ENCODE measurements around the gene BRINP1.

The BRINP1 gene

GRCh38 chr9:119366909-119367682 is 2.1 kb downstream of the BRINP1 start:
- no peak for DNase-seq (ENCODE audit: low read depth)
- H3K4me3 ChIP-seq (ENCODE audit: low read depth, low read length): no peak overlapping the region
- TF ChIP-seq, protein P1, sequence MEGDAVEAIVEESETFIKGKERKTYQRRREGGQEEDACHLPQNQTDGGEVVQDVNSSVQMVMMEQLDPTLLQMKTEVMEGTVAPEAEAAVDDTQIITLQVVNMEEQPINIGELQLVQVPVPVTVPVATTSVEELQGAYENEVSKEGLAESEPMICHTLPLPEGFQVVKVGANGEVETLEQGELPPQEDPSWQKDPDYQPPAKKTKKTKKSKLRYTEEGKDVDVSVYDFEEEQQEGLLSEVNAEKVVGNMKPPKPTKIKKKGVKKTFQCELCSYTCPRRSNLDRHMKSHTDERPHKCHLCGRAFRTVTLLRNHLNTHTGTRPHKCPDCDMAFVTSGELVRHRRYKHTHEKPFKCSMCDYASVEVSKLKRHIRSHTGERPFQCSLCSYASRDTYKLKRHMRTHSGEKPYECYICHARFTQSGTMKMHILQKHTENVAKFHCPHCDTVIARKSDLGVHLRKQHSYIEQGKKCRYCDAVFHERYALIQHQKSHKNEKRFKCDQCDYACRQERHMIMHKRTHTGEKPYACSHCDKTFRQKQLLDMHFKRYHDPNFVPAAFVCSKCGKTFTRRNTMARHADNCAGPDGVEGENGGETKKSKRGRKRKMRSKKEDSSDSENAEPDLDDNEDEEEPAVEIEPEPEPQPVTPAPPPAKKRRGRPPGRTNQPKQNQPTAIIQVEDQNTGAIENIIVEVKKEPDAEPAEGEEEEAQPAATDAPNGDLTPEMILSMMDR (IDR thresholded peaks at IDR 0.05; ENCODE audit: low read depth, low read length, missing control alignments): no peak

DNA sequence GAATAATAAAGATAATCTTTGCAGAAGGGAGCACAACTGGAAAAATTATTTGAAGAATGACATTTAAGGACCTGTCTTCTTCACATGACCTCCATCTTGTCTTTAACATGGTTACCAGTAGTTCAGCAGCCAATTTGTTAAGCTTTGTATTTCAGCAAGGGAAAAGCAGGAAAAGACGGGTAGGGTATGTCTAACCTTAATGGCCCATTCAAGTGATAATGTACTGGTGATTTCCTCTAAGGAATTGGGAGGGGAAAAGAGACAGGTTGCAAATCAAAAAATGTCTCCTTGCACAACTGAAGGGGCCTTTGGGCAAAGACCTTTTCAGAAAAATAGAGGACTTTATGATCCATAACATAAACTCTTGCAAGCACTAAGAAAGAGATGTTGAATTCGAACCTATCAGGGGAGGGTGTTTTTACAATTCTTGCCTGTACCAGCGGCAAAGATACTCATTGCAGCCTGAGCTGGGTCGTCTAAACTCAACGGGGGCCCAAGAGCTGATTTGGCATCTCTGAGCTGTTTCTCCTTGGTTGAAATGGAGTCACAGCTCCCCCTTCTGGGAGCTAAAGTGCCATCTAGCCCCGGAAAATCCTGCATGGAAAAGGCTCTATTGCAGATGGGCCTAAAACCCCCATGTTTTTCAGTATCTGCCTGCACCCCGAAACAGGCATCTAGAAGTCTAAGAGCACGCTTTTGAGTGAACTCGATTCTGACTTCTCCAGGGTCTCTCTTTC is 3.8 kb downstream of the BRINP1 start:
- TF ChIP-seq, protein P1 (IDR thresholded peaks at IDR 0.05; ENCODE audit: low read depth, low read length, missing control alignments): peak; percentile 61
- DNase-seq (ENCODE audit: low read depth): no peak
- no peak overlapping the region for H3K4me3 ChIP-seq (ENCODE audit: low read depth, low read length)

DNA sequence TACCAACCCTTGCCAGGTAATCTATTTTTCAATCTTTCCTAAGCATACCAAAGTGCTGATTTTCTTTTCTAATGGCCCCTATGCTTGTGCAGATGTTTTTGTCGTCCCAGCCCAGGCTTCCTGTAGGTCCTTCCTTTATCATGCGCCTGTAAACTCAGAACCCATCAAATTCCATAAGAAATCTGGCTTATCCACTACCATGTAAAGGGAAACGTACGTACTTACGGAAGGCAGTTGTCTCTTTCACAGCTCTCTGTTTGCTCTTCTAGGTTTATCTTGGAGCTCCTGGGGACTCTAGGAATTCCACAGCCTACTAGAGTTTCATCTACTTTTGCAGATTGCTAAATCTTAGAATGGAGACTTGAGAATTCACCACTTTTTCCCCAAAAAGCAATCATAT is 9.0 kb downstream of the BRINP1 start:
- TF ChIP-seq, protein P1 (IDR thresholded peaks at IDR 0.05; ENCODE audit: low read depth, low read length, missing control alignments): no peak
- H3K4me3 ChIP-seq (ENCODE audit: low read depth, low read length): no peak overlapping the region
- DNase-seq (ENCODE audit: low read depth): no peak

DNA sequence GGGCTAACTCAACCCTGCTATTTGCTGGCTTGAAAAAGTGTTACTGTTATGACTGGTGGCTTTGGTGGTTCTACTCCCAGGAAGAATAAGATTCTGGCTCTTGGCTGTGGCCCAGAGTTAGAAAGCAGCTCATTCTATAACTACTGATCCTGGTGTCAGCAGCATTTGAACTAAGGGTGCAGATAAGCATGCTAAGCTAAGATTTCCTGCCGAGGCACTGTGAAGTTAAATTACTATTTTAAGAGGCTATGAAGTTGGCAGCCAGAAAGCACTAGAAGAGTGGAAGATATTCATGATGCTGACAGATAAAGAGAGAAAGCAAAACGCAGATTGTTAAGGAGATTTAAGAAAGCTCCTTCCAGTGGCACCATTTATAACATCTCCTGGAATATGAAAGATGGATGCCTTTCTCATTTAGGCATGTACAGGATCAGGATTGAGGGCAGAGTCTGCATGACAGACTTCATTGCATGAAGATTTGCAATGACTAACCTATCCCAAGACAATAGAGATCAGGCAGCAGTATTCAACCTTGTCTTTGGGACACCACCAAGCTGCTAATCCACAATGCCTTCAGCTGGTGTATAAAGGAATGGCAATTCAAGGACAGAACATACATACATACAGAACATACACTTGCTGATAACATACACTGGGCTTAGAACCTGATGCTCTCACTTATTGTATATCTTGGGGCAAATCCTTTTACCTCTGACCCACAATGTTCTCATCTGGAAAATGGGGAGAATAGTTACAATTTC is 11.7 kb downstream of the BRINP1 start:
- TF ChIP-seq, protein P1 (IDR thresholded peaks at IDR 0.05; ENCODE audit: low read depth, low read length, missing control alignments): no peak
- DNase-seq (ENCODE audit: low read depth): no peak
- H3K4me3 ChIP-seq (ENCODE audit: low read depth, low read length): no peak overlapping the region

DNA sequence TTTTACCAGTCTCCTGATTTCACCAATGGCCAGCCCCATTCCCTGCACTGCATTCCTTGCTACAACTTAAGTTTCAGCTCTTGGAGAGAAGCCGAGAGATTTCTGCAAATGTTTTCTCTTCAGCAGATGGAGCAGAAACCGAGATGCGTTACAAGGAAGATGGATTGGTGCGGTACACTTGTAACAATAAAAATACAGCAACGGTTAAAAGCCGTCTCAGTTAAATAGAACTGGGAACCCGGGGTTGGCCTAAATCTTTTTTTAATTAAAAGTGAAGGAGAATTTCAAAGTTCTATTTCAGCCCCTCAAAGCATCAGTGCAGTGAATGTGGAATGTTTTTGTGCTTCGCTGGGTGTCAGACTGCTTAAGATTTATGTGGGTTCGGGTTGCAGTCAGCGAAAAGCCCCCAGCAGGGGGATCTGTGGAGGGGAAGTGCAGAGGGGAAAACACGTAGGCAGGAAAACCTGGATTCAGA is 19.8 kb downstream of the BRINP1 start:
- no peak for DNase-seq (ENCODE audit: low read depth)
- TF ChIP-seq, protein P1 (IDR thresholded peaks at IDR 0.05; ENCODE audit: low read depth, low read length, missing control alignments): no peak
- H3K4me3 ChIP-seq (ENCODE audit: low read depth, low read length): no peak overlapping the region

DNA sequence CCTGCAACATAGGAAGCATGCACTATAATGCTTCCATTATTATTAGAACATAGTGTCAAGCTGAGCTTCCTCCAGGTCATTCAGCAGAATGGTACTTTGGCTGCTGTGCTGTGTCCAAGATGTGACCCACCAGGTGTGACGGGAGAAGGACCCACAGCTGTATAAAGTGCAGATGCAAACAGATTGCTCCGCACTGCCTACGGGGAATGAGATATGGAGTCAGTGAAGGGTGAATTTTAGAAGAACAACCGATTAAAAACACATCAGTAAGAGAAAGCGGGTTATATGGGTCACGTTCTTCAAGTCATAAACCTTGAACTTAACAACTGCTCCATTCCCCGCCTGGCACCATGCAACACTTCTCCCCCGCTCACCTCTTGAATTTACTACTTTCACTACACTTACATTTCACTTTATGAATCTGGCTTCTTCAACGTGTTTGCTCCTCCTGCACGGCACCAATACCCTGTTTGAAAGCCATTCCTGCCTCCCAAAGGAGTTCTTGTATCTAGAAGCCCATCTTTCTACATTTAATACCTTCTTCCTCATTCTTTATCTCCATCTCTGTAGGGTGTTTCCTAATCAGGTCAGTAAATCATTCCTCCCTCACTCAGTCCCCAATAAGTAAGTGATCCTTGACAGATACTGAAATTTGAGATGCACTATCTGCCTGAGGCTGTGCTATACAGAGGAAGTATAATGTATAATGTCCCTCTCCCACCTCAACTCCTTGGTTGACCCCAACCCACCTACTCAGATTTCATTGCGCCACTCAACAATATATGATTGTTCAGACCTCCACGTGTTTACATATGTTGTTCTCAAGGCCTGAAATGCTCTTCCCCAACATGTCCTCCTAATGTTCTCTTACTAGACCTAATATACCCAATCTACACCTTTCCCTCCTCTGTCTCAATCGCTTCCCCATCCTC is 25.9 kb downstream of the BRINP1 start:
- DNase-seq (ENCODE audit: low read depth): no peak
- TF ChIP-seq, protein P1 (IDR thresholded peaks at IDR 0.05; ENCODE audit: low read depth, low read length, missing control alignments): no peak
- no peak overlapping the region for H3K4me3 ChIP-seq (ENCODE audit: low read depth, low read length)

Data from GM12864 (cell line).